CD4-positive, alpha-beta T cell treated with Interleukin-2 at 100 ng/mL for 4 hours (primary cell): ENCODE measurements around the gene PNPLA3.
"Not testable (repeated sequence)": the region's sequence is repeated elsewhere in the genome, so short reads cannot be mapped to it uniquely, and the experiment has no call there.

Experiments used
- DNase-seq: peaks from one replicate; pipeline ENCODE4 v3.0.0-alpha.2; 2020; ENCODE audit warnings: low spot score

PNPLA3 gene

DNA sequence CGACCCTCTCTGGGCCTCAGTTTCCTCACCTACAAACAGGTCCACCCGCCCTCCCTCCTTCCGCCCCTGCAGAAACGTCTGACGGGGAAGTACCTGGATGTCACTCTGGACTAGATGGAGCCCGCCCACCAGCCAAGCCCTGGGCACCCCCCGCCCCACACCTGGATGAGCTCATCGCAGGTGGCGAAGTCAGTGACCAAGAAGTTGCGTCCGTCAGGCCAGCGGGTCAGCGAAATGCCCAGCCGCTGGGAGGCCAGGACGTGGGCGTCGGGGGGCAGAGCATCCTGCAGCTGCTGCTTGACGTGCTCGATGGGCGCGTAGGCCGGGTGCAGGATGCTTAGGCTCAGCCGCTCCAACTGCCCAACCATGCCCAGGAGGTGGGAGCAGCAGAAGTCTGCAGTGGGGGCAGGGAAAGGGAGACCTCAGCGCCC, 32.7 kb upstream of the PNPLA3 start:
- DNase-seq, result no peak

DNA sequence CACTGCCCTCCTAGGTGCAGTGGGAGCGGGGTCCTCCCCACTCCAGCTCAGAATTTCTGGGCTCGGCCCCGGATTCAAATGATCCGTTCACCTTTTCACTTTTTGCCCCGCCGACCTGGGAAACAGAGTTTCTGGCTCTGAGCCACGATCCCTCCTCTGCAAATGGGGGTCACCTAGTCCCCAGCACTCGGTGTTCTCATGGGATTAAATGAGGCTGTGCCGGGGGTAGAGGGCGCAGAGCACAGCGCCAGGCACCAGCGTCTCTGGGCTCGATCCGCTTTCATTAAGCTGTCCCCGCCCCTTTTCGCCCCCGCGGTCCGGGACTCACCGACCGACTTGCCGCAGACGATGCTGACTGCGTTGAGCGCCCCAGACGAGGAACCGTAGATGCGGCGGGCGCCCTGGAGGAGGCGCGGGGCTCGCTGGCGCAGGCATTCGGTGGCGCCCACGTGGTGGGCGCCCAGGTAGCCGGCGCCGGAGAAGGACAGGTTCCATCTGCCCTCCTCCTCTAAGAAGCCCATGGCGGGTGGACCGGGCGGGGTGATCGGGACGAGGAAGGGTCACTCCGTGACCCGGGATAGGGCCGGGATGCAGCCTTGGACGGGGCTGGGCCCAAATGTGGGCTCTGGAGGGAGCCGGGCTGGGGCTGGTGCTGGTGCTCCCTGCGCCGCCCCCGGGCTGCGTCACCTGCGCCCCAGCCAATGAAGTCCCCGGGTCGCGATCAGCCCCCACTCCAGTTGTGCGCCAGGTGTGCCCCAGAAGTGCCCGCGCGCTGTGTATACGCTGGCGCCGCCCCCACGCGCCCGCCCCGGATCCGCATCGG, 32.0 kb upstream of the PNPLA3 start, which contains the start of gene PNPLA5:
TSS of gene PNPLA5 (minus strand) at position 654 of the 823 bp plus-strand sequence. CDS start at position 521, 133 bp downstream.
- no peak for DNase-seq

DNA sequence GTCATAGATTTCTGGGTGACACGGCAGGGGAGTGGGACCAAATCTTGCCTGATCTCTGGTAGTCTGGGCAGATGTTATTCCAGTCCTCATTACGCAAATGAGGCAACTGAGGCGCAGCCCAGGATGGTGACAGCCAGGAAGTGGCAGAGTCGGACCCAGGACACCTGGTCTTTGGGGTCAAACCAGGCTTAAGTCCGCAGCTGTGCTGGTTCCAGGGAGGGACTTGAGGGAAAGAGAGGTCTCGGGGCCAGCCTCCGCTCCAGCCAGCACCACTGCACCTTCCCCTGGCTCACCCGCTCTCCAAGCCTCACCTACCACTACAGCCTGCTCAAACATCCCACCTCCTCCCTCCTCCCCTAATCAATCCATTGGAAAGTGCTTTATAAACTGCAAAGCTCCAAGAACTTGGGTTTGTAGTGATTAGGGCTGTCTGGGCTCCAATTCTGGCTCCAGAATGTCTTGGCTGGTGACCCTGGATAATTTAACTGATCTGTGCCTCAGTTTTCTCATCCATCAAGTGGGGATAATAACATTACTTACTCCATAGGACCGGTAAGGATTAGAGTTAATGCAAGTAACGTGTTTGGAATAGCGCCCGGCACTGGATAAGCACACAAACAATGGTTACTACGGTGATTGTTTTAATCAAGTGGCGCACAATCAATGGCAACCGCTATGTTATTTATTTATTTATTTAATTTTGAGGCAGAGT, 31.3 kb upstream of the PNPLA3 start:
- no peak for DNase-seq

DNA sequence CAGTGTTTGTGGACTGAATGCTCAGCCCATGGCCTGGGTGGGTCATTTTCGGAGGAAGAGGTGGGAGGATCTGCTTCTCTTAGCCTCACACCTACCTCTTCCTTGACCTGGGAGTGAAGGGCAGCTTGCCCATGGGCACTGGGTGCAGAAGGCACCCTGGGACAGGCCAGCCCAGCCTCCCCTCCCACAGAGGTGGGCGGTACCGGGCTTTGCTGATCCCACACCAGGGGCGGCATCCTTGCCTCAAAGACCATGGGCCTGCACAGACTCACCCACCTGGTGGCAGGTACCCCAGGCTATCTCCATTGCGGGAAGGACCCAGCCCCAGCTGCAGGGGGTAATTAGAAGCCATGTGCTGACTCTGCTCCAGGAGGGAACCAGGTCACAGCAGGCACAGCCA, 30.3 kb upstream of the PNPLA3 start:
- DNase-seq, result no peak

DNA sequence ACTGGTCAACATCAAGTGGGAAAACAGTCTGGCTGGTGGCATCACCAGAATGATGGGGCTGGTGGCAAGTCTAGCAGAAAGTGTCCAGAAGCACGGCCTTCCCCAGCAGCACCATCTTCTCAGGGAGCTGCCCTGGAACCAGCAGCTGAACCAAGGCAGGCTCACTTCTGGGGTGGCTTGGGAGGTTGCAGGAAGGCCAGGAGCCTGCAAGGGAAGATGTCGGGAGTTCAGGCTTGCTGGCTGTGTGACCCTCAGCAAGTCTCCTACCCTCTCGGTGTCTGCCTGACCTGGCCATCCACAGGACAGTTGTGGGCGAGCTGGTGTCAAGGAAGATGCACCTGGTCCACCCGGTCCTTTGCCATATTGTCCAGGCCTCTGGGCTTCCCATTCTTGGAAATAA, 29.5 kb upstream of the PNPLA3 start:
- DNase-seq, result no peak

DNA sequence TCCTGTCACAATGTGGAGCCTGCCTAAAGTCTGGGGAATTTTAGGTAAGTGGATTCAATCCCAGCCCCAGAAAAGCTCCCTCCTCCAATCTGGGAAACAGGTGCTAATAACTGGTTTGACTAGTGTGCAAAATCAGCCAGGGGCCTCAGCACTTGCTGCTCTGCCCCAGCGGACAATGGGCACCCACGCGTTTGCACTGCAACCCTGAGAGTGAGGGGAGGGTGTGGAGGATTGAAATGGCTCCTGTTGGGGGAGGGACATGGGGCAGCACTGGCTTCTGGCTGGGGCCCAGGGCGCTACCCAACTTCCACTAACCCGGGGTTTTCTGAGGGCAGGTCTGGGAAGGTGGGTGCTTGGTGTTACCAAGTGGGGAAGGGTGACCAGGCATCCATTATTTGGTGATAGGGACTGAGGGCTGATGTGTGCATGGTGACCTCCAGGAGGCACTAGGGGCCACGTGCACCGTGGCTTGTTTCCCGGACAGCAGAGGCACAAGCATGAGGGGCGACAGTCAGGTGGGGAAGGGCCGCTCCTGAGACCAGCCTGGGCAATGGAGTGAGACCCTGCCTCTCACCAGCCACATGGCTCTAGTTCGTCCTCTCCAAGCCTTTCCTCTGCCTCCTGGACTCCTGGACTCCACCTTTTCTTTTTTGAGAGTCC, 27.5 kb upstream of the PNPLA3 start:
- DNase-seq, result no peak

DNA sequence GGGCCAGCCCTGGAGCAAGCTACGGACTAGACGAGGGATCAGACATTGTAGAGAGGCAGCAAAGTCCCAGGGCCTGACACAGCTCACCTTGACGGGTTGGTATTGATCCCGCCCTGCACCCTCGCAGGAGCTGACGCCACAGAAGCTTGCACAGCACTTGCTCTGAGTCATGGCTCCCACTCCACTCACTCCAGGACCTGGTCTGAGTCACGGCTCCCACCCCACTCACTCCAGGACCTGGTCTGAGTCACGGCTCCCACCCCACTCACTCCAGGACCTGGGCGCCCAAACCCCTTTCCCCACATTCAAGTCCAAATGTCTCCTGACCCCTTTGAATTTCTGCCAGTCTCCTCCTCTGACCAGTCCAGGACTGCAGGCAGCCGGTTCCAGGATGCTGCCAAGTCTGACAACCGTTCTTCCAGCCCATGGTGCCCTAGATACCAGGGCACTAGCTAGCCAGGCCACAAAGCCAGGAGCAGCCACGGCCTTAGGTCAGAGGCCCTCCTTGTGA, 25.8 kb upstream of the PNPLA3 start:
- no peak for DNase-seq

DNA sequence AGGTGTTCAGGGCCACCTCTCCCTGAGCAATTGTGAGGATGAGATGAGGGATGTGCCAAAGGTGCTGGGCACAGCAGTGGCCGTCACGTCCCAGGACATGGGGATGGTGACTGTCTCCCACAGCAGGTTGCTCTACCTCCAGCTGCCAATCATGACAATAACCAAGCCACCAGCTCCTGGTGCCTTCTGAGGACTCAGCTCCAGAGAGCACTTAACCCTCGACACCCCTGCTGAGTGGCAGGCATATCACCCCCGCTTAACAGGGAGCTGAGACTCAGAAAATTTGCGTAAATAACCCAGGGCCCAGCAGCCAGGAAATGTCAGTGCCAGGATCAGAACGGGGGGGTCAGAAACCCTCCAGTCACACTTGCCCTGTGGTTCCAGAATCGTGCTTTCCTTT, 23.4 kb upstream of the PNPLA3 start:
- DNase-seq, result no peak

DNA sequence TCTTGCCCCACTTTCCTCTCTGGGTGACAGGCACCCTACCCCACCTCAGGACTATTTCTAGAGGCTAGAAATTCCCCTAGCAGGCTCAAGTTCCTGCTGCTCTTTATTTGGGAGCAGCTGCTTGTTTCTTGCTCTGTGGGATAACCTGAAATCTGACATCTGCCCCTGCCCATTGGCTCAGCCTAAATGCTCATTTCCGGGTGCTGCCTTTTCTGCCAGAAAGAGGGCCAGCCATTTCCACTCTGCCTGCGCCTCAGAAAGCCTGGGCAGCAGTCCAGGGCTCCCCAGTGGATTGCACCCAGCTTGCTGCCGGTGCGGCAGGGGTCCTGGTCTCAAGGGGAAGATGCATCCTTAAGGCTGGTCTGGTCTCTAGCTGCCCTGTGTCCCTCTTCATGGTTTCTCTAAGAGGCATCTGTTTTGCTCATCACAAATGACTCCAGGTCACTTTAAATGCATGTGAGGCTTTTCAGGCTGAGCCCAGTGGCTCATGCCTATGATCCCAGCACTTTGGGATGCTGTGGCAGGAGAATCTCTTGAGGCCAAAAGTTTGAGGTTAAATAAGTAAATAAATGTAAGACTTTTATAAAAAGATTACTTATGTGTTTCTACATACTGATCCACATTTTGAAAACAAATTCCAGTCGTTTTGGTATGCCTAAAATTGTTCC, 21.5 kb upstream of the PNPLA3 start:
- DNase-seq, result no peak

DNA sequence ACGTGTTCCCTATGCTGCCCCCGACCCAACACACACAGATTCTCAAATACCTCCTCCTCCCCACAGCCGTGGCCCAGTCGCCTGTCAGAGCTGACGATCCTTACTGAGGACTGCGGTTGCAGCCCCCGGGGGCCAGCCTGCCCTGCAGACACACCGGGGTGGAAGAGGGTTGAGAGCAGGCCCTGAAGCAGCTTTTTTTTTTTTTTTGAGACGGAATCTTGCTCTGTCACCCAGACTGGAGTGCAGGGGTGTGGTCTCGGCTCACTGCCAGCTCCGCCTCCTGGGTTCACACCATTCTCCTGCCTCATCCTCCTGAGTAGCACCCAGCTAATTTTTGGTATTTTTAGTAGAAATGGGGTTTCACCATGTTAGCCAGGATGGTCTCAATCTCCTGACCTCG, 20.6 kb upstream of the PNPLA3 start:
- DNase-seq, result not testable (repeated sequence)

DNA sequence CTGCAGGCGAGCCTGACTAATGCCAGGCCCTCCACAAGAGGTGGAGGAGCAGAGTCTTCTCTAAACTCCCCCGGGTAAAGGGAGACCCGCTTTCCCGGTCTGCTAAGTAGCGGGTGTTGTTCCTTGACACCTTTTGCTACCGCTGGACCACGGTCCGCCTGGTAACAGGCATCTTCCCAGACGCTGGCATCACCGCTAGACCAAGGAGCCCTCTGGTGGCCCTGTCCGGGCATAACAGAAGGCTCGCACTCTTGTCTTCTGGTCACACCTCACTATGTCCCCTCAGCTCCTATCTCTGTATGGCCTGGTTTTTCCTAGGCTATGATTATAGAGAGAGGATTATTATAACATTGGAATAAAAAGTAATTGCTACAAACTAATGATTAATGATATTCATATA, 19.2 kb upstream of the PNPLA3 start:
- peak; percentile 45 for DNase-seq

DNA sequence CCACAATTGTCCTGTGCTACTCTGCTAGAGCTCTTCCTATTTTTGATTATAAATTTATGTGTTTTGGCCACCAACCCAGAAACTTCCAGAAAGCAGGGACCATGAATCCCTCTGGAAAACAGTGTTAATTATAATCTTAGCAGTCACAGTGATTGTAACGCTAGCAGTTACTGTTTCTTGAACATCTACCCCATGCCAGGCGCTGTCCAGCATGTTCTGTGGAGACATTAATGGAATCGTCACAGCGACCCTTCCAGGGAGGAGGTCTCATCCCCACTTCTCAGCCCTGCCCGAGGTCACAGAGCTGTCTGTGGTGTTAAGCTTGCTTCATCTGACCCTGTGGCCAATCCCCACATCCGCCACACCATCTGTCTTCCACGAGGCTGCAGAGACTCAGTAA, 17.9 kb upstream of the PNPLA3 start:
- no peak for DNase-seq

DNA sequence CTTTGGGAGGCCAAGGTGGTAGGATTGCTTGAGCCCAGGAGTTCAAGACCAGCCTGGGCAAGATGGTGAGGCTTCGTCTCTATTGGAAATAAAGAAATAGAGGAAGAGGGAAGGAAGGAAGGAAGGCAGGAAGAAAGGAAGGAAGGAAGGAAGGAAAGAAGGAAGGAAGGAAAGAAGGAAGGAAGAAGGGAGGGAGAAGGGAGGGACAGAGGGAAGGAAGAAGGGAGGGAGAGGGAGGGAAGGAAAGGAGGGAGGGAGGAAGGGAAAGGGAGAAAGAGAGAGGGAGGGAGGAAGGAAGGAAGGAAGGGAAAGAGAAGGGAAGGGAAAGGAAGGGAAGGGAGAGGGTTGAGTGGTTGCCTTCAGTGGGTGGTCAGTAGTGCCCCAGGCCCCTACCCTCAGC, 13.9 kb upstream of the PNPLA3 start:
- DNase-seq, result no peak

DNA sequence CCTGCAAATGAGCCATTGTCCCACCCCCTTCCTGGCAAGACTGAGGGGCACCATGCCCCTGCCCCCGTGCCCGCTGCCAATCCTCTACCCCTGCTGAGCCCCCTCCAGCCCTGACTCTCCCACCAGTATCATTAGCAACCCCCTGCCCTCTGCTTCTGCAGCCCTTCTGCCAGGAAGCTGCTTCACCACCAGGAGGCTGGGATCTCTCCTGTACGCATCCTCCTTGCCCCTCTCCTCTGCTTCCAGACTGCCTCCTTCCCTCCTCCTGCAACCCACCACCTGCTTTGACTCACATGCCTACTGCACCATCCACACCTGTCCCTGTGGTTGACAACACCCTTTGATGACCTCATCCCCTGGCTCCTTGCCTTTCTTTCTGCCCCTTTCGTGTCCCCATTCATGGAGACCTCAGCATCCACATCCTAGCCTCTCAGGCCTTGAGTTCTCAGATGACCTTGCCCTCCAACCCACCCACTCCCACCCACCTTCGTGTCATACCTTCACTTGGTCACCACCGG, 13.4 kb upstream of the PNPLA3 start:
- no peak for DNase-seq

DNA sequence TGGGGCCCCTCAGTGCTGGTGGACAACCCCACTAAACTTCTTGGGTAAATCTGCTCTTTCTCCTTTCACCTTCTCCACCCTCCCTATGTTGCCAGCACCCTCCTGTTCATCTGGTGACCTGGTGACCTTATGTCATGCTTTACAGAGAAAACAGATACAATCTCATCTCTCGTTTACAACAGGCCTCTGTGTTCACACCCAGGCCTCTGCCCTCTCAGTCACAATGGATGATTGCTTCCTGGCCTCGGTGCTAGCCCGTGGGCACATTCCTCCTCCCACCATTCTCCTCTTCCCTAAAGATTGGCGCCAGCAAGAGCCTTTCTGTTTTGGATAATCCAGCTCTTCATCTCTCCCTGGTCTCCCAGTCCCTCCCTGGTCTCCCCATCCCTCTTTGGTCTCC, 12.3 kb upstream of the PNPLA3 start:
- DNase-seq, result no peak

DNA sequence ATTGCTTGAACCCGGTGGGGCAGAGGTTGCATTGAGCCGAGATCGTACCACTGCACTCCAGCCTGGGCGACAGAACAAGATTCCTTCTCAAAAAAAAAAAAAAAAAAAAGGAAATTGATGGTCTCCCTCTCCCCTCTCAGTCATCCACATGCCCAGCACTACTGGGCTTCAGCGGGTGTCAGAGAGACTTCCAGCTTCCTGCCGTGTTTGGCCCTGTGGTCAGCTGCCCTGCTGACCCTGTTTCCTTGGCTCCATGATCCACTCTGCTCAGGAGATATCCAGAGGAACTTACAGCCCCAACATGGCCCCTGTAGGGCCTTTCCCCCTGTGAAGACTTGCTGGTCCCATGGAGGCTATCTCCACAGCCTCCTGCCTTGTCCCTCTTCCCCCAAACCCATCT, 6.1 kb upstream of the PNPLA3 start:
- no peak for DNase-seq

DNA sequence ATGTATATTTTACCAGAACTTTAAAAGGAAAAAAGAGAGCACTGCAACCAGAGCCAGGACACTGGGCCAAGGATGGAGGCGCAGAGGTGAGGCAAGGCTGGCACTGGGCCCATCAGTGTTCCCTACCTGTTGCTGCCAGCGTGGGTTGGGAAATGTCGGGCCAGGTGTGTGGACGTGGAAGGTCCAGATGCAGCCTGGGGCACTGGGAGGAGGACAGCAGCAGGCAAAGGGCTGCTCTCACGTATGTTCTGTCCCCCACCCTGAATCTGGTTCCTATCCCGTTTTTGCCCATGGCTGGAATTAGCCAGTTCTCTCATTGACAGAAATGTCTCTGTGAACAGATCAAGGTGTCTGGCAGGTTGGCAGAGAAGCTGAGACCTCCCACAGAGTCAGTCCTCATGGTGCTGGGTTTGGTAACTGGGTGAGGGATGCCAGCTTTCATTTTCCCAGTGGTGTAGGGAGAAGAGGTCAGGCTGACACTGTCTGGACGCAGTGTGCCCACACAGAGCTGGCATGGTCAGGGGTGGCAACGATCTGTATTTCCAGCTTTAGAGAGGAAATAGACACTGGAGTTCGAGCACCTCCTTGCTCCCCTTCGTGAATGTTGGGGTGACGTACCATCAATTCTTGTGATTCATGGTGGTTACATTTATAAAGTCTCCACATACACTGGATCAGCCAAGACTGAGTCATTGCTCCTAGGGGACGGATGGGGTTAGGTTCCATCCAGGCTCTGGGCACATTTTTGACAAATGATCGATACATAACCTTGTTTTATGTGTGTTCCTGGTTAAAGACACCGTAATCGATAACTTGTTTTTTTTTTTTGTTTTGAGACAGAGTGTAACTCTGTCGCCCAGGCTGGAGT, 4.3 kb upstream of the PNPLA3 start:
- no peak for DNase-seq

DNA sequence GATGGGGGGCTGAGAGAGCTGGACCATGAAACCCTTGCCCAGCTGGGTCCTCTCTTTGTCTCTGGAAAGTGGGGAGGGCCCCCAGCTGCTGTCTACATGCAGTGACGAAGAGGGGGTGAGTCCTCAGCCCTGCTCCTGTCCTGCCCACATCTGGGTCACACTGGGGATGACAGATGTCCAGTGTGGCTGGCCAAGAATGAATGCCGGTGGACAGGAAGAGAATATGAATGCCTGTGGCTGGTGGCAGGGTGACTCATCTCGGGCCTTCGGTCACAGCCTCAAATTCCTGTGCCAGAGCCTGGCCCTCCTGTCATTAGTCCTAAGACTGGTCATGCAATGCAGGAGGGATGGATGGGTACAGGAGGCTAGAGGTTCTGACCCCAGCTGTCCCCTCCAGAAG, 2.2 kb upstream of the PNPLA3 start:
- no peak for DNase-seq

DNA sequence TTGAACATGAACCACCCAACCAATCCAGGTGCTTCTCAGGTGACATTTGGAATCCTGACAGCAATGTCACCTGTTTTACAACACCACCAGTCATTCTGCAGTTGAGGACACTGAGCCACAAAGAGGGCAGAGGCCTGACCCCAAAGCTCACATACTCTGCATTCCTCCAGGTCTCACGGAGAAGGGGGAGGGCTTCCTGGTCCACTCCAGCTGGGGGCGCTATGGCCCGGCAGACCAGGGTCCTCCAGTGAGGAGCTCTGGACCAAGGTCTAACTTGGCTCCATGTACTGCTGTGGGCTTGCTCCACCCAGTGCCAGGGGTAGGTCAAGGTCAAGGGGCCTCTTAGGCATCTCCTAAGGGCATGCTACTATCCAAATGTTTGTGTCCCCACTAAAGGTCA, 1.5 kb upstream of the PNPLA3 start:
- no peak for DNase-seq

DNA sequence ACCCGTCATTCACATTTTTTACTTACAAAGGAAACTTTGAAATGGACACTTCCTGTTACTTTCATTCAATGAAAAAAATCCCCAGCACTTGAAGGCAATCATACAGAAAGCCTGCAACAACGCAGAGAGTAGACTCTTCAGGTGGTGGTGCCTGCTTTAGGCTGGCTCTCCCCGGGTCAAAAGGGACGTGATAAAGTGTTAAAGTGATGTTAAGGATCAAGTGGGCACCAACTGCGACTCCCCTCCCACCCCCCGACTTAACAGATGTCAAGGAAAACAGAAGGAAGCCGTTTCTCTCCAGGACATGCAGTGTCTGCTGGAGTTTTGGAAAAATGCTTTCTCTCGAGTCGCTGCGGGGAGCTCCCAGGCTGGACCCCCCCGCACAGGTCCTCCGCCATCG, 414 bp upstream of the PNPLA3 start:
- peak; percentile 5 for DNase-seq

DNA sequence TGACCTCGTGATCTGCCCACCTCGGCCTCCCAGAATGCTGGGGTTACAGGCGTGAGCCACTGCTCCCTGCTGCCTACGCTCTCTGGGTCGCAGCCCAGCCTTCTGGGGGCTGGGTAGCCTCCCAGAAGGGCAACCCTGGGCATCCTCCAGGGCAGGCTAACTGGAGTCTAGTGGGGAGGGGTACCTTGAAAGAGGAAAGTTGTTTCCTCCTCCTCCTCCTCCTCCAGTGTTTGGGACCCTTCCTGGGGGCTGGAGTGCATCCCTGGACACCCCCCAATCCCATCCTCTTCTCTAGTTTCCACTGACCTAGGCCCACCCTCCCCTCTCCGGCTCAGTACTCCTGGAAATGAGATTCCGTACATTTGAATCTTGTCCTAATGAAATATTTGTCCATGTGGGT, 1.3 kb downstream of the PNPLA3 start:
- no peak for DNase-seq
